ENCODE results near the gene BNIPL.

Gene BNIPL

DNA sequence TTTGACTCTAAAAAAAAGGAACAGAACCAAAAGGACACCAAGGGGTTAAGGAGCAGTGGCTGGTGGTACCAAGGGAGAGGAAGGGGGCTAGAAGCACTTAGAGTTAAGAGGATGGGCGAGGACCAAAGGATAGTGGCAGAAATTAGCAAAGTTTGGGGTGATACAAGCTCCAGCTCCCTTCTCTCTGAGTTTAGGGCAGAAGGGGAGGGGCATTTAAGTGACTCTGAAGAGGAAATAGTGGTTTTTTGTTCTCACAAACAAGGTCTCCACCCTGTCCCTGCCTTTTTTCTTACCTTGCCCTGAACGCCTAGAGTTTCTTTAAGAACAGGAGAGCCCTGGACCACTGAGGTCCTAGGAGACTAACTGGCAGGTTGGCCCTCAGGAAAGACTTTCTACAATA is 19.8 kb downstream of the BNIPL start:
- Histone ChIP-seq H3K27me3 (ENCODE audit: insufficient read depth, poor library complexity, severe bottlenecking) (no peaks in the 10 kb centered on the region), H3K27ac (replicated peaks) (no peak overlapping the region; the same call in 1 of the 2 replicates), H3K4me3 (replicated peaks; ENCODE audit: insufficient read depth, low read length) (no peak overlapping the region)
- DNase-seq (ENCODE audit: low read depth in 1 of 2, low spot score in 1 of 2), result no peak
- TF ChIP-seq POLR2AphosphoS5 (IDR thresholded peaks at IDR 0.05; ENCODE audit: low read depth) (no peak), GABPA (IDR thresholded peaks at IDR 0.05; ENCODE audit: low read depth) (no peak), SPI1 (IDR thresholded peaks at IDR 0.05; ENCODE audit: borderline replicate concordance, low read depth) (no peak), REST (IDR thresholded peaks at IDR 0.05; ENCODE audit: insufficient replicate concordance, low read depth) (no peak)
- TF ChIP-seq, protein P1, sequence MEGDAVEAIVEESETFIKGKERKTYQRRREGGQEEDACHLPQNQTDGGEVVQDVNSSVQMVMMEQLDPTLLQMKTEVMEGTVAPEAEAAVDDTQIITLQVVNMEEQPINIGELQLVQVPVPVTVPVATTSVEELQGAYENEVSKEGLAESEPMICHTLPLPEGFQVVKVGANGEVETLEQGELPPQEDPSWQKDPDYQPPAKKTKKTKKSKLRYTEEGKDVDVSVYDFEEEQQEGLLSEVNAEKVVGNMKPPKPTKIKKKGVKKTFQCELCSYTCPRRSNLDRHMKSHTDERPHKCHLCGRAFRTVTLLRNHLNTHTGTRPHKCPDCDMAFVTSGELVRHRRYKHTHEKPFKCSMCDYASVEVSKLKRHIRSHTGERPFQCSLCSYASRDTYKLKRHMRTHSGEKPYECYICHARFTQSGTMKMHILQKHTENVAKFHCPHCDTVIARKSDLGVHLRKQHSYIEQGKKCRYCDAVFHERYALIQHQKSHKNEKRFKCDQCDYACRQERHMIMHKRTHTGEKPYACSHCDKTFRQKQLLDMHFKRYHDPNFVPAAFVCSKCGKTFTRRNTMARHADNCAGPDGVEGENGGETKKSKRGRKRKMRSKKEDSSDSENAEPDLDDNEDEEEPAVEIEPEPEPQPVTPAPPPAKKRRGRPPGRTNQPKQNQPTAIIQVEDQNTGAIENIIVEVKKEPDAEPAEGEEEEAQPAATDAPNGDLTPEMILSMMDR (IDR thresholded peaks at IDR 0.05; ENCODE audit: insufficient read depth, low read length), result no peak

- no peak for DNase-seq (ENCODE audit: low read depth in 1 of 2, low spot score in 1 of 2)
- Histone ChIP-seq H3K4me3 (replicated peaks; ENCODE audit: insufficient read depth, low read length) (peak overlapping the region; percentile 87), H3K27me3 (ENCODE audit: insufficient read depth, poor library complexity, severe bottlenecking) (no peaks in the 10 kb centered on the region), H3K27ac (replicated peaks) (peak overlapping the region; percentile 90)
- TF ChIP-seq SPI1 (IDR thresholded peaks at IDR 0.05; ENCODE audit: borderline replicate concordance, low read depth) (no peak), REST (IDR thresholded peaks at IDR 0.05; ENCODE audit: insufficient replicate concordance, low read depth) (no peak), POLR2AphosphoS5 (IDR thresholded peaks at IDR 0.05; ENCODE audit: low read depth) (no peak), GABPA (IDR thresholded peaks at IDR 0.05; ENCODE audit: low read depth) (no peak)
- TF ChIP-seq, protein P1 (IDR thresholded peaks at IDR 0.05; ENCODE audit: insufficient read depth, low read length), result no peak
Measured at GRCh38 chr1:151058692-151059091, 22.3 kb downstream of the BNIPL start.

- TF ChIP-seq SPI1 (IDR thresholded peaks at IDR 0.05; ENCODE audit: borderline replicate concordance, low read depth) (peak; percentile 41; the same call in 1 of the 2 replicates), GABPA (IDR thresholded peaks at IDR 0.05; ENCODE audit: low read depth) (peak; percentile 47), REST (IDR thresholded peaks at IDR 0.05; ENCODE audit: insufficient replicate concordance, low read depth) (no peak), POLR2AphosphoS5 (IDR thresholded peaks at IDR 0.05; ENCODE audit: low read depth) (peak; percentile 77; the same call in 1 of the 2 replicates)
- TF ChIP-seq, protein P1 (IDR thresholded peaks at IDR 0.05; ENCODE audit: insufficient read depth, low read length), result peak; percentile 62
- Histone ChIP-seq H3K4me3 (replicated peaks; ENCODE audit: insufficient read depth, low read length) (peak within 1 kb of the TSS; percentile 87), H3K27me3 (ENCODE audit: insufficient read depth, poor library complexity, severe bottlenecking) (no peaks in the 10 kb centered on the region), H3K27ac (replicated peaks) (peak within 1 kb of the TSS; percentile 90)
- DNase-seq (ENCODE audit: low read depth in 1 of 2, low spot score in 1 of 2), result peak; percentile 86 to 88
Measured at GRCh38 chr1:151059109-151060006, 23.0 kb downstream of the BNIPL start, which contains the start of gene CDC42SE1. TSS of gene CDC42SE1 (minus strand) at chr1:151059622. CDS start at chr1:151055730, 3,892 bp downstream.

Data from HL-60 (cell line).